ENCODE data around the gene HNF4A.

DNA sequence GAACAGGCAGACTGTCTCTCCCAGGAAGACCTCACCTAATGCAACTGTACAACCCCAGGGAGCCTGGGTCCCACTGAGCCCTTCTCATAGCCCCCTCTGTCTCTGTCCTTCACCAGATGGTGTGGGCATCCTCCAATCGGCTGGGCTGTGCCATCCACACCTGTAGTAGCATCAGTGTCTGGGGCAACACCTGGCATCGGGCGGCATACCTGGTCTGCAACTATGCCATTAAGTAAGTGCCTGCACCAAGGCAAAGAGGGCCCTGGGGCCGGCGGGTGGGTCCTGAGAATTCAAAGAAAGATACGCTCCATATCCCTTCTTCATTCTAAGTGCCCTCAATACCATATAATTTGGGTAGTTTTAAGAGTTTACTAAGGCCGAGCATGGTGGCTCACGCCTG lies 10.4 kb upstream of the HNF4A start:
- TF ChIP-seq, protein P1, sequence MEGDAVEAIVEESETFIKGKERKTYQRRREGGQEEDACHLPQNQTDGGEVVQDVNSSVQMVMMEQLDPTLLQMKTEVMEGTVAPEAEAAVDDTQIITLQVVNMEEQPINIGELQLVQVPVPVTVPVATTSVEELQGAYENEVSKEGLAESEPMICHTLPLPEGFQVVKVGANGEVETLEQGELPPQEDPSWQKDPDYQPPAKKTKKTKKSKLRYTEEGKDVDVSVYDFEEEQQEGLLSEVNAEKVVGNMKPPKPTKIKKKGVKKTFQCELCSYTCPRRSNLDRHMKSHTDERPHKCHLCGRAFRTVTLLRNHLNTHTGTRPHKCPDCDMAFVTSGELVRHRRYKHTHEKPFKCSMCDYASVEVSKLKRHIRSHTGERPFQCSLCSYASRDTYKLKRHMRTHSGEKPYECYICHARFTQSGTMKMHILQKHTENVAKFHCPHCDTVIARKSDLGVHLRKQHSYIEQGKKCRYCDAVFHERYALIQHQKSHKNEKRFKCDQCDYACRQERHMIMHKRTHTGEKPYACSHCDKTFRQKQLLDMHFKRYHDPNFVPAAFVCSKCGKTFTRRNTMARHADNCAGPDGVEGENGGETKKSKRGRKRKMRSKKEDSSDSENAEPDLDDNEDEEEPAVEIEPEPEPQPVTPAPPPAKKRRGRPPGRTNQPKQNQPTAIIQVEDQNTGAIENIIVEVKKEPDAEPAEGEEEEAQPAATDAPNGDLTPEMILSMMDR (IDR thresholded peaks at IDR 0.05; ENCODE audit: low read depth, low read length): no peak
- TF ChIP-seq EZH2phosphoT487 (IDR thresholded peaks at IDR 0.05; ENCODE audit: low read depth): no peak
